HG03565 (cell line): ENCODE data around the gene ERG.

Experiments
- ATAC-seq: cut with Tn5 transposase; IDR thresholded peaks from one replicate; pipeline ENCODE4 v1.9.1; 2021; ENCODE audit warnings: mild to moderate bottlenecking, moderate library complexity; ENCODE audit not compliant: unreplicated experiment

The ERG gene

GRCh38 chr21:38438462-38438893 is 59.8 kb downstream of the ERG start:
- no peak for ATAC-seq

GRCh38 chr21:38436341-38436740 is 61.9 kb downstream of the ERG start:
- no peak for ATAC-seq

GRCh38 chr21:38434913-38435533 is 63.3 kb downstream of the ERG start:
- ATAC-seq: no peak

- no peak for ATAC-seq
Observed at GRCh38 chr21:38433471-38433870, 64.8 kb downstream of the ERG start.

GRCh38 chr21:38430401-38430984 is 67.8 kb downstream of the ERG start:
- ATAC-seq: no peak

GRCh38 chr21:38429011-38429410 is 69.3 kb downstream of the ERG start:
- ATAC-seq: no peak

GRCh38 chr21:38428211-38428610 is 70.1 kb downstream of the ERG start:
- ATAC-seq: no peak

- no peak for ATAC-seq
Observed at GRCh38 chr21:38424305-38425019, 73.8 kb downstream of the ERG start.

- ATAC-seq: no peak
Observed at GRCh38 chr21:38422082-38422481, 76.2 kb downstream of the ERG start.

GRCh38 chr21:38420140-38420539 is 78.1 kb downstream of the ERG start:
- no peak for ATAC-seq

- ATAC-seq: no peak
Observed at GRCh38 chr21:38417726-38418125, 80.6 kb downstream of the ERG start.

GRCh38 chr21:38416791-38417190 is 81.5 kb downstream of the ERG start:
- ATAC-seq: no peak

- ATAC-seq: no peak
Observed at GRCh38 chr21:38413958-38414548, 84.2 kb downstream of the ERG start.

GRCh38 chr21:38410466-38410865 is 87.8 kb downstream of the ERG start:
- no peak for ATAC-seq

GRCh38 chr21:38409907-38410306 is 88.4 kb downstream of the ERG start:
- ATAC-seq: no peak

GRCh38 chr21:38404177-38404576 is 94.1 kb downstream of the ERG start:
- ATAC-seq: no peak

GRCh38 chr21:38402795-38403194 is 95.5 kb downstream of the ERG start:
- ATAC-seq: no peak

- ATAC-seq: no peak
Observed at GRCh38 chr21:38402291-38402690, 96.0 kb downstream of the ERG start.

GRCh38 chr21:38401191-38401926 is 96.9 kb downstream of the ERG start:
- no peak for ATAC-seq

GRCh38 chr21:38400195-38400919 is 97.9 kb downstream of the ERG start:
- no peak for ATAC-seq

- no peak for ATAC-seq
Observed at GRCh38 chr21:38399103-38399502, 99.2 kb downstream of the ERG start.
